Measurements from ENCODE around the gene GPR17. TPM values are rescaled to one million over a fixed set of nuclear protein-coding genes. Genes with fewer than 3 reads are reported as not detected.

GPR17 gene
- total and polyA plus RNA-seq, 9 of the 15 experiments (the other 6 are each of a cell fraction or from before 2014, with no cell fraction given), result not detected

GRCh38 chr2:127700527-127701192 is 54.7 kb downstream of the GPR17 start (continued):
- TF ChIP-seq, protein P1, sequence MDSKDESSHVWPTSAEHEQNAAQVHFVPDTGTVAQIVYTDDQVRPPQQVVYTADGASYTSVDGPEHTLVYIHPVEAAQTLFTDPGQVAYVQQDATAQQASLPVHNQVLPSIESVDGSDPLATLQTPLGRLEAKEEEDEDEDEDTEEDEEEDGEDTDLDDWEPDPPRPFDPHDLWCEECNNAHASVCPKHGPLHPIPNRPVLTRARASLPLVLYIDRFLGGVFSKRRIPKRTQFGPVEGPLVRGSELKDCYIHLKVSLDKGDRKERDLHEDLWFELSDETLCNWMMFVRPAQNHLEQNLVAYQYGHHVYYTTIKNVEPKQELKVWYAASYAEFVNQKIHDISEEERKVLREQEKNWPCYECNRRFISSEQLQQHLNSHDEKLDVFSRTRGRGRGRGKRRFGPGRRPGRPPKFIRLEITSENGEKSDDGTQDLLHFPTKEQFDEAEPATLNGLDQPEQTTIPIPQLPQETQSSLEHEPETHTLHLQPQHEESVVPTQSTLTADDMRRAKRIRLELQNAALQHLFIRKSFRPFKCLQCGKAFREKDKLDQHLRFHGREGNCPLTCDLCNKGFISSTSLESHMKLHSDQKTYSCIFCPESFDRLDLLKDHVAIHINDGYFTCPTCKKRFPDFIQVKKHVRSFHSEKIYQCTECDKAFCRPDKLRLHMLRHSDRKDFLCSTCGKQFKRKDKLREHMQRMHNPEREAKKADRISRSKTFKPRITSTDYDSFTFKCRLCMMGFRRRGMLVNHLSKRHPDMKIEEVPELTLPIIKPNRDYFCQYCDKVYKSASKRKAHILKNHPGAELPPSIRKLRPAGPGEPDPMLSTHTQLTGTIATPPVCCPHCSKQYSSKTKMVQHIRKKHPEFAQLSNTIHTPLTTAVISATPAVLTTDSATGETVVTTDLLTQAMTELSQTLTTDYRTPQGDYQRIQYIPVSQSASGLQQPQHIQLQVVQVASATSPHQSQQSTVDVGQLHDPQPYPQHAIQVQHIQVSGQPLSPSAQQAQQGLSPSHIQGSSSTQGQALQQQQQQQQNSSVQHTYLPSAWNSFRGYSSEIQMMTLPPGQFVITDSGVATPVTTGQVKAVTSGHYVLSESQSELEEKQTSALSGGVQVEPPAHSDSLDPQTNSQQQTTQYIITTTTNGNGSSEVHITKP (IDR thresholded peaks at IDR 0.05; ENCODE audit: partially characterized antibody), result no peak
- TF ChIP-seq NFE2 (IDR thresholded peaks at IDR 0.05; ENCODE audit: low read depth), result peak; percentile 81
- TF ChIP-seq KAT8 (IDR thresholded peaks at IDR 0.05; ENCODE audit: low read depth), result no peak
- TF ChIP-seq CBFB (CRISPR knock-in tag; IDR thresholded peaks at IDR 0.05), result 0 out of 2 replicates have a peak, but pooled peaks have one; percentile 60
- TF ChIP-seq ZNF318 (IDR thresholded peaks at IDR 0.05; ENCODE audit: borderline replicate concordance in 1 of 2, low read depth in 1 of 2), result peak in 1 of 2 experiments; percentile 91; a peak in 2 of 4 replicates
- TF ChIP-seq C11orf30 (IDR thresholded peaks at IDR 0.05; ENCODE audit: low read depth), result peak; percentile 80
- peak in 1 of 2 experiments; percentile 74; a peak in 1 of 4 replicates for TF ChIP-seq TBL1XR1 (IDR thresholded peaks at IDR 0.05; ENCODE audit: low read length in 2 of 2)
- TF ChIP-seq, protein P2, sequence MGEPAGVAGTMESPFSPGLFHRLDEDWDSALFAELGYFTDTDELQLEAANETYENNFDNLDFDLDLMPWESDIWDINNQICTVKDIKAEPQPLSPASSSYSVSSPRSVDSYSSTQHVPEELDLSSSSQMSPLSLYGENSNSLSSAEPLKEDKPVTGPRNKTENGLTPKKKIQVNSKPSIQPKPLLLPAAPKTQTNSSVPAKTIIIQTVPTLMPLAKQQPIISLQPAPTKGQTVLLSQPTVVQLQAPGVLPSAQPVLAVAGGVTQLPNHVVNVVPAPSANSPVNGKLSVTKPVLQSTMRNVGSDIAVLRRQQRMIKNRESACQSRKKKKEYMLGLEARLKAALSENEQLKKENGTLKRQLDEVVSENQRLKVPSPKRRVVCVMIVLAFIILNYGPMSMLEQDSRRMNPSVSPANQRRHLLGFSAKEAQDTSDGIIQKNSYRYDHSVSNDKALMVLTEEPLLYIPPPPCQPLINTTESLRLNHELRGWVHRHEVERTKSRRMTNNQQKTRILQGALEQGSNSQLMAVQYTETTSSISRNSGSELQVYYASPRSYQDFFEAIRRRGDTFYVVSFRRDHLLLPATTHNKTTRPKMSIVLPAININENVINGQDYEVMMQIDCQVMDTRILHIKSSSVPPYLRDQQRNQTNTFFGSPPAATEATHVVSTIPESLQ (CRISPR knock-in tag; IDR thresholded peaks at IDR 0.05), result 0 out of 2 replicates have a peak, but pooled peaks have one; percentile 35
- peak; percentile 83 for TF ChIP-seq SETDB1 (IDR thresholded peaks at IDR 0.05; ENCODE audit: low read length)
- peak; percentile 53; the same call in 1 of the 2 replicates for TF ChIP-seq CREB3L1 (IDR thresholded peaks at IDR 0.05; ENCODE audit: borderline replicate concordance, low read depth)
- 0 out of 2 replicates have a peak, but pooled peaks have one; percentile 15 for TF ChIP-seq XRCC5 (IDR thresholded peaks at IDR 0.05; ENCODE audit: low read depth, low read length)

Measured in K562 (cell line).